SK-MEL-5 (cell line): ENCODE results near the gene PCGF2. TPM values are rescaled to one million over a fixed set of nuclear protein-coding genes. Genes with fewer than 3 reads are reported as not detected.
A peak's percentile ranks its signal among the peaks of the same experiment; 100 is the strongest.

ENCODE experiments used
- DNase-seq: peaks from one replicate; pipeline ENCODE4 v3.0.0-alpha.2; 2016; ENCODE audit warnings: low read depth, low spot score
- in situ Hi-C: cut with HindIII; loops from 2 replicates; pipeline ENCODE4 v1.10.0; 2016; ENCODE audit warnings: low sequenced_read_pairs, high pct_unique_total_duplicates, low pct_unique_long_range_greater_than_20kb
- total RNA-seq: library from RNA; depleted of rRNA; stranded (reverse); fragments of >200 nt; shearing (Covaris generic); gene quantifications from 2 replicates; pipeline ENCODE4 v1.2.3, GENCODE V29; 2014

PCGF2 gene
- total RNA-seq, 1 experiment from 2014 or later = 4.3 TPM

GRCh38 chr17:38753071-38753506, 5.0 kb upstream of the PCGF2 start:
- in situ Hi-C loops = no loop called here
- no peak for DNase-seq

DNA sequence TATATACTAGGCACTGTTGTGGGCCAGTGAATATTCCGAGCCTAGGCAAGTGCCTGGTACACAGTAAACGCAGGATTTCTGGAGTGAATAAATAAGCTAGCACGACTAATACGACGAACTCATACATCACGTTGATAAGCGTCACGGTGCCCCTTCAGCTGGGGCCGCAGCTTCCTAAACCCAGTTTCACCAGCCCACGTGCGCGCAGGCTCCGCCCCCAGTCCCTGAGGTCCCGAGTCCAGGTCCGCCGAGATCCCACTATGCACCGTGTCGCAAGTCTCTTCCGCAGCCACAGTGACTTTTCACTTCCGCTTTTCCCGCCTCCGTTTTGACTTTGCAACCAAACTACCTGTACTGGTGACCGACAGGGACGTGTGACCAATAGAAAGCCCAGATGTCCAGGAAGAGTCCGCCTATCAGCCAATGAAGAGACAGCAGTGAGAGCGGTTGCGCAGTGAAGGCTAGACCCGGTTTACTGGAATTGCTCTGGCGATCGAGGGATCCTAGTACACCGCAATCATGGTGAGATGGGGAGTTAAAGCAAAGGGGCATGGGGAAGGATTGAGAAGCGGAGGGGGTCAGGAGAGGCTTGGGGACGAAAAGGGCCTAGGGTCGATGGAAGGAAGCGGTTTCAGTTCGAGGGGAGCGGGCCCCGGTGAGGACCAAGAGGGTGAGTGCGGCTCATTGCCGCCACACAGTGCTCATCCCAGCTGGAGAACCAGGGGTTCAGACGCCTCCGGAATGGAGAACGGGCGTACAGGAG, 4.4 kb upstream of the PCGF2 start, which contains the start of gene PSMB3:
TSS of gene PSMB3 (plus strand) at position 434 of the 763 bp plus-strand sequence. CDS start at position 520, 86 bp downstream.
- in situ Hi-C loops = no loop called here
- DNase-seq = peak; percentile 100

DNA sequence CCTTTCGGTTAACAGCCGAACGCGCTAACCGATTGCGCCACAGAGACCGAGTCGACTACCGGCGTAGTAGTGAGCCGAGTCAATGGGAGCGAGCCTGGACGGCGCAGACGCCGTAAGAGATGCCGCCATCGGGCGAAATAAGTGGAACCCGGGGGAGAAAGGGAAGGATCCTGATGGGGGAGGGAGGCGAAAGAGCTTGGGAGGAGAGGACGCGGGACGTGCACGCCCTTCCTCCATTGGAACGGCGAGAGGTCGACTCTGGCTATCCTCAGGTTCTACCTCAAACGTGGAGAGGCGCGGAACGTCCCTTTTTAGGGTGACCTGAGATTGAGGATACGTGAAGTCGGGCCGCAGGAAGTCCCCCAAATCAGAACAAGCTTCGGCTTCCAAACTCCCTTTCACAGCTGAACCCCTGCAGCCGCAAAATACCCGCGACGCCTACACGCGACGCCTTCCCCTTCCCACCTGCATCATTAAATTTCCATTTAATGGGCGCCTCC, 3.7 kb upstream of the PCGF2 start:
- peak; percentile 90 for DNase-seq
- in situ Hi-C loops = no loop called here

GRCh38 chr17:38751144-38751807, 3.1 kb upstream of the PCGF2 start:
- no peak for DNase-seq
- in situ Hi-C loops = no loop called here

- no peak for DNase-seq
- in situ Hi-C loops = no loop called here
These were observed 2.4 kb upstream of the PCGF2 start for GRCh38 chr17:38750312-38751121.

DNA sequence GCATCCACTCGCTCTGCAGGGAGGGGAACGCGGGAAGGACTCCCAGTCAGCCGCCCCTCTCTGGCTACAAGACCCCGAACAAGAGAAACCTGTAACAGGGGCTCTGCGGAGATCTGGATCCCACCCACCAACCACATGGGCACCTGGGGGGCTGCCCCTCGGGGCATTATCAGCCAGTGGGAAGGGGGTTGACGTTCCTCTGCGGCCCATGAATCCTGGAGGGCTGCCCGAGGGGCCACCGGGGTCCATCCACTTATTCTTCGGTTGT, 1.8 kb upstream of the PCGF2 start:
- in situ Hi-C loops = no loop called here
- no peak for DNase-seq

- DNase-seq = peak; percentile 84
- in situ Hi-C loops = no loop called here
These were observed 1.3 kb upstream of the PCGF2 start for GRCh38 chr17:38749223-38750043.

DNA sequence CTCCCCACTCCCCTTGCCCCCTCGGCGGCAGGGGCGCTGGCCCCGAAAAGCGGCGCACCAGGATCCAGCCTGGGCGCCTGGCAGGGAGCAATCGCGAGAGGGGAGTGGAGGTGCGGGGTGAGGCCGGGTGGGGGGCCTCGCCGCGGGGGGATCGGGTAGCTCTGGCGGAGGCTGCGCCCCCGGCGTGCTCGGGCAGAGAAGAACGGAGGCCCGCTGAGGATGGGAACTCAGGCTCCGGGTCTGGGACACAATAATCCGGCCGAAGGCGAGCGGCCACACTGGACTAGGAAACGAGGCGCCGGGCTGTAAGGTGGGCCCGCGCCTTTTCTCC, 721 bp upstream of the PCGF2 start:
- no peak for DNase-seq
- in situ Hi-C loops = no loop called here

GRCh38 chr17:38747463-38748148, 530 bp downstream of the PCGF2 start:
- no peak for DNase-seq
- in situ Hi-C loops = no loop called here

DNA sequence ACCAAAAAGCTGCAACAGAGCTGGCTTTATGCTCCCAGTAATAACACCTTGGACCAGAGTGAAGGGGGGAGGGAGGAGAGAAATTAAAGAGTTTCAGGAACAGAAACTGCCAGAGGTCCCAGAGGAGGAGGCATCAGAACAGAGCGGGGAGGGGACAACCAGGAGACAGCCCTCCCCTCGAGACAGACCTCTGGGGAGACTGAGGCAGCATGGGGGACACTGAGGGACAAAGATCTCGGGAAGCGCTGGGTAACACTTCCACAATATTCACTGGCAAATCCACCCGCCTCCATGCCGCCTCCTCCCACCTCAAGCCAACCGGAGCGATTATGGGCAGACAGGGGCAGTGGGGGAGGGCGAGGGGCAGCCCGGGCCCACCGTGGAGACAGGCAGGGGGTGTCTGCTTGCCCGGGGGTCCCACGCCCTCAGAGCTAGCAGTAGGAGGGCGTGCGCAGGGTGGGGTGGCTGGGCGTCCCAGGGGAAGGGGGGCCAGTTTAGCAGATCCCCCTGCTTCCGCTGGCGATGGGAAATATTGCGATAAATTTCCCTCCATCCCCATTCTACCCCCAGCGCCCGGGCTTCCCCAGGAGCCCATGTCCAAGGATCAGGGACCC, 1.2 kb downstream of the PCGF2 start:
- DNase-seq = no peak
- in situ Hi-C loops = no loop called here

DNA sequence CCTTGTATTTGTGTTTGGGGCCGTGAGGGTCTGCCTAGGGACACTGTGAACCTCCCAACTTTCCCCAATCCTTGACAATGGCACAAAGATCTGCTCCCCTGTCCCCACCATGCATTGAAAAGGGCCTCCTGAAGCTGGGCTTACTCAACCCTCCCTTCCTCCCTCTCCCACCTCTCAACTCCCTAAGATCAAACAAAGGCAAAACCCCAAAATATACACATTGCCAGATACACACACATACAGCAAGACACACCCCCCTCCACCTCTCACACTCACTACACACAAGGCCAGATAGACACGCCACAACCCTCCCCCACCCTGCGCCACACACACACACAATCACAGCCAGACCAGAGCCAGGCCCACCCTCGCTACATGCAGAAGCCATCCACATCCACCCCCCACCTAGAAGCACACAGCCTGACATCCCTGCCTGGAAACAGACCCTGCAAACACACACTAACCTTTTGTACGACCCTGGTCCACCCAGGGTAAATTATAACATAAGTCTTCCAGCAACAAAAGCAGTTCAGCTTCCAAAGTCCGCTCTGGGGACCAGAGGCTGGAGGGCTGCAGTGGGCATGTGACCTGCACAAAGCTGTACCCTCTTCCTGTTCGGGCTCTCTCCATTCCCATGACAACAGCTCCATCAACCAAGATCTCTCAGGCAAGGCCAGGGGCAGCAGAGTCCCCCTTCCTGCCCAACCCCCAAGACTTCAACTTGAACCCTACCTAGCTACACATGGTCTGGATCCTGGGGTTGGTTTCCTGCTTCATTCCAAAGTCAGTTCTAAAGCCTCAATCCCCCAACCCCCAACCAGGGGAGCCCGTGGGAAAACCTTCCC, 1.9 kb downstream of the PCGF2 start:
- in situ Hi-C loops = no loop called here

DNA sequence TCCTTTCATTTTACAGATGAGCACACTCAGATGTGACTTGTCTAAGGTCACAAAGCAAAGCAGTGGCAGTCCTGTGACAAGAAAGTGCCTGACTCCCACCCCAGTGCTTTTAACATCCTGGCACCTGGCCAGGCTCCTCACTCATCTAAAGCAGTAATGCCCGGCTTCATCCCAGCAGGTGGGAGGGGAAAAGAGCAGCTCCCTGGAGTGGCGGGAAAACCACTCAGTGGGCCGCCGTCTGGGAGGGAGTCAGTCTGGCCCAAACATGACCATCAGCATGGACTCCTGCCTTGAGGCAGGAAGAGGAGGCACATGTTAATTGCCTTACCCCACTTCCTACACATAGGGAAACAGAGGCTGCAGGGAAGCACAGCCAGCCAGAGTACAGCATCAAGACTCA, 2.6 kb downstream of the PCGF2 start:
- in situ Hi-C loops = no loop called here
- DNase-seq = no peak

More for the DNA sequence above, 1.9 kb downstream of the PCGF2 start:
- no peak for DNase-seq

DNA sequence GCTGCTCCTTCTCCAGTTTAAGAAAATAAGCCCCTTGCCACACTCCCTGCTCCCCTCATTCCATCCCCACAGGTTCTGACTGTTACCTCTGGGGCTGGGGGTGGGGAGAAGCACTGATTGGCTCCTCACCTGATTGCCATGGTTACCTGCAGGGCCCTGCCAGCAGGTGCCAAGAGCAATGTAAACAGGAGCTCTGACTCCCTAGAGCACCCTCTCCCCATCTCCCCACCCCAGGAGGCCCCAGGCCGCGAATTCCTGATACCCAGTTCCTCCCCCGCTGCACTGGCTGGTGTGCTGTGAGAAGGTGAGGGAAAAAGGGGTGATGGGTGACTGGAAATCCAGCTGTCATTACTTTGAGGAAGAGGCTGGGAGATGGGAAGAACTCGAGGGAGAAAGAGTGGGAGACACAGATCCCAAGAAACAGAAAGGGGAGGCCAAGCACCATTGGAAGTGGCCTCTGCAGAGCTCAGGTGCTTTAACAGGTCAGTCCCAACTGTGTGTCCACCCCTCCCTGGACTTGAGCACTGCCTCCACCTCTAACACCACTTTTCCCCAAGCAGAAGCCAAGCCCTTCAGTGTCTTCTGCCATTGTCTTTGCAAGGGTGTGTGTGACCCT, 4.5 kb downstream of the PCGF2 start:
- DNase-seq = no peak
- in situ Hi-C loops = no loop called here

DNA sequence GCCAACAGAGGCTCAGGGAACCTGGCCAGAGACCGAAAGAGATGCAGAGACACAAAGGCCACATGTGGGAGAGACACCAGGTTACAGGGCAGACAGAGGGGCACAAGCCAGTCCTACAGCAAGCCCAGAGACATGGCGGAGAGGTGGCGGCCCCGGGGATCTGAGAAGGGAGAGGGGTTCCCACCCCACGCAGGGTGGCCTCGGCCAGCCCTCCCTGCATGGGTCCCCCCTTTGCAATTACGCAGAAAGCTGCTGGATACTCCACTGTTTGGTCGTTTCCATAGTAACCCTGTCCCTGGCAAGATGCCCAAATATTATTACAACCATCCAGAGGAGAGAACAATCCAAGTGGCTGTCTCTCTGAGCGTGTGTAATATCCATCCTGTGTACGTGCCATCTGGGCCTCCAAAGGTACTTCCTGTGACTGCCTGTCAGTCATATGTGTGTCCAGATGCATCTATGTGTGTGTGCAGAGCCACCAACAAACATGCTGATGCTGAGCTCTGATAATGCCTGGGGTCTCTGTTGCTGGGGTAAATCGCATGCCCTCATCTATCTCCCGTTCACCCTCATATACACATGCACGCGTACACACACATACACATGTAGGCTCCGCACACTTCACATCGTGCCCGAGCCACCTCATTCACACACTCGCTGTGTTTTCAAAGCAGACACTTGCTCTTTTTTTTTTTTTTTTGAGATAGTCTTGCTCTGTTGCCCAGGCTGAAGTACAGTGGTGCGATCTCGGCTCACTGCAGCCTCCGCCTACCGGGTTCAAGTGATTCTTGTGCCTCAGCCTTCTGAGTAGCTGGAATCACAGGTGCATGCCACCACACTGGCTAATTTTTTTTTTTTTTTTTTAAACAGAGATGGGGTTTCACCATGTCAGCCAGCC, 5.5 kb downstream of the PCGF2 start:
- DNase-seq = peak; percentile 39
- in situ Hi-C loops = no loop called here

DNA sequence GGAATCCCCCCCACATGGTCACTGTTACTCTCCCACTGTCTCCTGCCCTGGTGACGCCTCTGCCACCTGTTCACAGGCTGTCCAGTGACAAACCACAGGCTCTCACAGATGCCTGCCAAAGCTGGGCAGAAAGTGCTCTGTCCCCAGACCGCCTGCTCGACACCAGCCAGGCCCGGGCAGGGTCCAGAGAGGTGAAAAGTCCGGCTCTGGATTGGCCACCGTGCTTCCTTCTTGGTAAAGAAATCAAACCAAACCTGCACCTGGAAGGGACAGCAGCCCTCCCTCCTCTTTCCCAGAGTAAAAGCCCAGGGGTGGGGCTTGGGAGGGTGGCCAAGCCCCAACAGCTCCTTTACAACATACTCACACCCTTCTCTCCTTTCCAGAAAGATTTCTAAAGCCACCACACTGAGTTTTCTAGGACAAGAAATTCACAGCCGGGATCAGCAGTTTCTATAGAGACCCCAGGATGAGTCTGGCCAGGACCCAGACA, 6.2 kb downstream of the PCGF2 start:
- no peak for DNase-seq
- in situ Hi-C loops = no loop called here
